ENCODE results near the gene RGS10.

GRCh38 chr10:119470920-119471702 is 71.4 kb downstream of the RGS10 start:
- TF ChIP-seq CTCF (IDR thresholded peaks at IDR 0.05) (no peak), ZFX (IDR thresholded peaks at IDR 0.05; ENCODE audit: borderline replicate concordance) (no peak)
